ENCODE measurements around the gene NQO1. TPM values are rescaled to one million over a fixed set of nuclear protein-coding genes. Genes with fewer than 3 reads are reported as not detected.

The NQO1 gene
- total and polyA plus RNA-seq, 2 of the 13 experiments (the other 11 are each of a cell fraction or from before 2014, with no cell fraction given), result 464 to 1,060 TPM

DNA sequence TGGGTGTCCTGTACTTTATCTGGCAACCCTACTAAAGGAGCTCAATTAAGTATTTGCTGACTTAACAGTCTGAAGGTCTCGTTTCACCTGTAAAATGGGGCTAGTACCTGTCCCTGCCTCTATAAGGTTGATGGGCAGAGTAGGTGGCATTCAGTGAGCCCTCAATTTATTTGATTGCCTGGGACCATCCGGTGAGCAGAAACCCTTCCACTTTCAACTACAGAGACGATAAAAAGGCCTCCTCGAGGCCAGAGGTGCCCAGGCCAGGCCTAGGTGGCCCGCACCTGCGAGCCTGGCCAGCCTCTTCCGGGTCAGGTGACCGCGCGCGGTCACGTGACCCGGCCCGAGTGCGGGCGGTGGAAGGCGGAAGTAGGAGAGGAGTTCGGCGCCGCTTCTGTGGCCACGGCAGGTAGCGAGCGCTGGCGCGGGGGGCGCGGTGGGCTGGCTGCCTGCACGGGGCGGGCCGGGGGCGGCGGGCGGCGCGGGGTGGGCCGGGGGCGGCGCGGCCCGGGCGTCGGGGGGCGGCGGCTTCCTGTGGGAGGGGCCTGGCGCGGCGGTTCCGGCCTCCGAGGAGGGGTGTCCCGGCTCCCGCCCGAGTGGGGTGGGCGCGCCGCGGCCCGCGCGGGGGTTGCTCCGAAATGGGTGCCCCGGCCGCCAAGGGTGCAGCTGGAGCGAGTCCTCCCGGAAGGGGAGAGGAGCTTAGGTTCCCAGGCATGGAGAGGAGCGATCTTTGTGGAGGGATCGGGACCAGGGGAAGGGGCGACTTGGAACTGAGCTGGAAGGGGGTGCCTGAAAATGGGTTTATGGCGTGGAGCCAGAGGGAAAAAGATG, 35.8 kb upstream of the NQO1 start, which contains the start of gene WWP2:
WWP2 (plus strand) TSS at position 350 of the 831 bp plus-strand sequence. CDS start 24,679 bp downstream, outside the sequence.
- FAIRE-seq, result no peak
- 3% methylated on average over 34 of the region's 68 CpGs for WGBS (ENCODE audit: low lambda C conversion rate)
- intact Hi-C loops (cut with micrococcal nuclease; ENCODE audit: unreplicated experiment), result no loop called here
- ATAC-seq, result peak; percentile 86
- Histone ChIP-seq H4K20me1 (ENCODE audit: insufficient read depth, low read length) (no peaks in the 10 kb centered on the region), H3K9me3 (ENCODE audit: low read length) (no peaks in the 10 kb centered on the region), H3K4me1 (ENCODE audit: insufficient read depth, low read length) (peaks cover 52% of the 10 kb centered on the region), H3K4me3 (replicated peaks in 1 of 3; ENCODE audit: insufficient read depth in 1 of 3, low read depth in 2 of 3, low read length in 3 of 3) (peak within 1 kb of the TSS; percentile 95 to 99 (median 95)), H3K27me3 (ENCODE audit: control insufficient read depth in 1 of 2, insufficient read depth in 2 of 2, low read length in 2 of 2) (no peaks in the 10 kb centered on the region; a peak in 2 of 5 replicates), H3K4me2 (ENCODE audit: low read depth, low read length) (peak within 1 kb of the TSS; percentile 90), H2AFZ (ENCODE audit: low read length) (peak within 1 kb of the TSS; percentile 94), H3K79me2 (ENCODE audit: insufficient read depth, low read length) (peaks cover 46% of the 10 kb centered on the region), H3K9ac (ENCODE audit: insufficient read depth, low read depth, low read length) (peak within 1 kb of the TSS; percentile 94), H3K36me3 (replicated peaks in 1 of 2; ENCODE audit: control insufficient read depth in 1 of 2, insufficient read depth in 2 of 2, low read length in 2 of 2) (no peaks in the 10 kb centered on the region), H3K27ac (ENCODE audit: extremely low read length, insufficient read depth, low read length) (peak within 1 kb of the TSS; percentile 85)
- ChIA-PET POLR2A (interaction anchor here (0.6 to 2.0 kb wide), 12 partner anchors 8 to 366 kb away, joined by 3 to 15 read pairs (median 4); partner anchors contain the start of genes NOB1 and NQO1), CTCF (ENCODE audit: low intra/inter-chr PET ratio, low total read pairs) (no interaction called here)
- no TSS peak for BruUV-seq (replicated peaks)
- in situ Hi-C loops (cut with HindIII; ENCODE audit: extremely low pct_ligation_motif_present, low pct_unique_long_range_greater_than_20kb), result no loop called here
- peak; percentile 77 for DNase-seq (ENCODE audit: low spot score)
- TF ChIP-seq TBX3 (IDR thresholded peaks at IDR 0.05; ENCODE audit: borderline replicate concordance) (no peak), HHEX (CRISPR knock-in tag; IDR thresholded peaks at IDR 0.05) (no peak), ATM (IDR thresholded peaks at IDR 0.05; ENCODE audit: borderline replicate concordance) (no peak), ZNF543 (CRISPR knock-in tag; IDR thresholded peaks at IDR 0.05) (no peak), ZNF230 (CRISPR knock-in tag; IDR thresholded peaks at IDR 0.05) (no peak), XRCC5 (optimal IDR thresholded peaks at IDR 0.05; ENCODE audit: low read length) (peak; percentile 8), CAMTA2 (CRISPR knock-in tag; IDR thresholded peaks at IDR 0.05; ENCODE audit: borderline replicate concordance) (no peak; the same call in 1 of the 2 replicates), ZNF782 (CRISPR knock-in tag; IDR thresholded peaks at IDR 0.05; ENCODE audit: borderline replicate concordance) (no peak), JDP2 (CRISPR knock-in tag; IDR thresholded peaks at IDR 0.05; ENCODE audit: borderline replicate concordance) (no peak; the same call in 1 of the 2 replicates), KDM4B (CRISPR knock-in tag; IDR thresholded peaks at IDR 0.05) (no peak), ZSCAN20 (CRISPR knock-in tag; IDR thresholded peaks at IDR 0.05; ENCODE audit: borderline replicate concordance) (0 out of 2 replicates have a peak, but pooled peaks have one; percentile 6), ZNF552 (CRISPR knock-in tag; IDR thresholded peaks at IDR 0.05; ENCODE audit: borderline replicate concordance) (no peak), NFIB (CRISPR knock-in tag; IDR thresholded peaks at IDR 0.05; ENCODE audit: borderline replicate concordance) (no peak), ZNF282 (IDR thresholded peaks at IDR 0.05; ENCODE audit: partially characterized antibody) (no peak), ZNF333 (CRISPR knock-in tag; IDR thresholded peaks at IDR 0.05; ENCODE audit: borderline replicate concordance) (no peak; the same call in 1 of the 2 replicates), ZMYM3 (CRISPR knock-in tag; IDR thresholded peaks at IDR 0.05) (0 out of 2 replicates have a peak, but pooled peaks have one; percentile 69), ZNF274 (CRISPR knock-in tag; IDR thresholded peaks at IDR 0.05) (peak; percentile 81; the same call in 1 of the 2 replicates), CENPX (CRISPR knock-in tag; IDR thresholded peaks at IDR 0.05) (no peak), ZNF367 (CRISPR knock-in tag; IDR thresholded peaks at IDR 0.05; ENCODE audit: borderline replicate concordance) (no peak)
- TF ChIP-seq, protein P1, sequence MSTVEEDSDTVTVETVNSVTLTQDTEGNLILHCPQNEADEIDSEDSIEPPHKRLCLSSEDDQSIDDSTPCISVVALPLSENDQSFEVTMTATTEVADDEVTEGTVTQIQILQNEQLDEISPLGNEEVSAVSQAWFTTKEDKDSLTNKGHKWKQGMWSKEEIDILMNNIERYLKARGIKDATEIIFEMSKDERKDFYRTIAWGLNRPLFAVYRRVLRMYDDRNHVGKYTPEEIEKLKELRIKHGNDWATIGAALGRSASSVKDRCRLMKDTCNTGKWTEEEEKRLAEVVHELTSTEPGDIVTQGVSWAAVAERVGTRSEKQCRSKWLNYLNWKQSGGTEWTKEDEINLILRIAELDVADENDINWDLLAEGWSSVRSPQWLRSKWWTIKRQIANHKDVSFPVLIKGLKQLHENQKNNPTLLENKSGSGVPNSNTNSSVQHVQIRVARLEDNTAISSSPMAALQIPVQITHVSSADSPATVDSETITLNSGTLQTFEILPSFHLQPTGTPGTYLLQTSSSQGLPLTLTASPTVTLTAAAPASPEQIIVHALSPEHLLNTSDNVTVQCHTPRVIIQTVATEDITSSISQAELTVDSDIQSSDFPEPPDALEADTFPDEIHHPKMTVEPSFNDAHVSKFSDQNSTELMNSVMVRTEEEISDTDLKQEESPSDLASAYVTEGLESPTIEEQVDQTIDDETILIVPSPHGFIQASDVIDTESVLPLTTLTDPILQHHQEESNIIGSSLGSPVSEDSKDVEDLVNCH (CRISPR knock-in tag; IDR thresholded peaks at IDR 0.05), result no peak

All from HepG2 (cell line).